Dedifferentiated amniotic fluid mesenchymal stem cell (primary cell): ENCODE results near the gene CPSF3.
"Not testable (repeated sequence)": the region's sequence is repeated elsewhere in the genome, so short reads cannot be mapped to it uniquely, and the experiment has no call there.

Source experiments
- DNase-seq: peaks from one replicate; pipeline ENCODE4 v3.0.0-alpha.2; 2016; ENCODE audit errors: extremely low spot score

CPSF3 gene

GRCh38 chr2:9394816-9395215 is 28.6 kb upstream of the CPSF3 start:
- DNase-seq = no peak

DNA sequence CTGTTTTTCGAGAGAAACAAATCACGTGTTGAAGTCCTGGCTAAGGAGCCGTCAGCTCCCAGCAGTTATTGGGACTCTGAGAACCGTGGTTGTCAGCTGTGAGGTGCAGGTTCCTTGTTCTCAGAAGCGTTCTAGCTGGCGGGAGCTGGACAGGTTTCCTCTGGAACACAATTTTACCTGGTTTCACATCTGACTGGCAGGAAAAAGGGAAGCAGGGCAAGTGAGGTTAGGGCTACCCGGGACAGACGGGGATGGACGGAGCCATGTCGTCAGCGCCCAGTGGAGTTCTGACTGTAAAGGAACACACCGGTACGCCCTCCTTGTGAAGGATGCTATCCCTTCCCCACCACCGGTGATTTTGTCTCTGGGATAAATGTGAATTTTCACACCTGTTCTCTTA is 26.3 kb upstream of the CPSF3 start:
- DNase-seq = no peak

GRCh38 chr2:9398251-9398650 is 25.2 kb upstream of the CPSF3 start:
- not testable (repeated sequence) for DNase-seq

GRCh38 chr2:9398881-9399780 is 24.3 kb upstream of the CPSF3 start:
- no peak for DNase-seq

DNA sequence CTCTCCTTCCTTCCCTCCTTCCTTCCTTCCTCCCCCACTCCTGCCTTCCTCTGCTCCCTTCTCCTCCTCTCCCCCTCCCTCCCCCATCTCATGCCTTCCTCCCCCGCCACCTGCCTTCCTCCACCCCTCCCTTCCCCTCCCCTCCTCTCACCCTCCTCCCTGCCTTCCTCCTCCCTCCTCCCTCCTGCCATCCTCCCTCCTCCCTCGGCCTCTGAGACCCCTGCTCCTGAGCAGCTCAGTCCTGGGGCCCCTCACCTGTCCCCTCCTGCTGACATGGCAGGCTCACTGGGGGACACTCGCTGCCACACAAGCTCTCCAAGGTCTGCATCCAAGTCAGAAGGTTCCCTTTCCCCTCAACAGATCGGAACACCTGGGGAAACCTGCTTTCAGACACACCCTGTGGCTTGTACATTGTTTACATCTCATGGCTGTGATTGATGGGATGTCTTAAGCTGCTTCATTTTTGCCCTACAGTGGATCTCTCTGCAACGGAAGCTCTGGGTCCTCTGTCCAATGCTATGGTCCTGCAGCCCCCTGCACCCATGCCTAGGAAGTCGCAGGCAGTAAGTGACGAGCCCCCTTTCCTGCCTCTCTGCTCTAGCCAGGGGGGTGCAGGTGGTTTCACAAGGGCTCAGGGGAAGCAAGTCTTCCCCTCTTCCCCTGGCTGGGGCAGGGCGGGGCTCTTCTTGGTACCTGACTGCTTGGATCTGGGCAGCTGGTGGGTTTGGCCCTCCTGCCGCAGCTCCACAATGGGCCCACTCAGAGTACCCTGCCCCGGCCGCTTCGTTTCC is 23.0 kb upstream of the CPSF3 start:
- DNase-seq = no peak

DNA sequence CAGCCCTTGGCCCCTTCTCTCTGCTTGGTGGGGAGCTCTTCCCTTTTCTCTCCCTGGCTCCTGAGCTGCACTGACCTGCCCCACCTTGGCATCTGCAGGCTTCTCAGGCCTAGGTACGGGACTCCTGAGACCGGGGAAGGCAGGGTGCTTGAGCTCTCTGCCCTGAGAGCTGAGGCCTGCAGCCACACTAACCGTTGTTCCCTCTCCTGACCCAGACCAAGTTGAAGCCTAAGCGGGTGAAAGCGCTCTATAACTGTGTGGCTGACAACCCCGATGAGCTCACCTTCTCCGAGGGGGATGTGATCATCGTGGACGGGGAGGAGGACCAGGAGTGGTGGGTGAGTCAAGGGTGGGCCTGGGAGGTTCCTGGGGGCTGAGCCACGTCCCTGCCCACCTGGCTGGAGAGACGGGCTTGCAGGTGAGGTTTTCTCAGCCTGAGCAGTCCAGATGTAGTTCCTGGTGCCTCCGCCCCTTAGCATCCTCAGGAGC is 22.4 kb upstream of the CPSF3 start:
- no peak for DNase-seq

- no peak for DNase-seq
Observed at GRCh38 chr2:9401646-9402371, 21.6 kb upstream of the CPSF3 start.

DNA sequence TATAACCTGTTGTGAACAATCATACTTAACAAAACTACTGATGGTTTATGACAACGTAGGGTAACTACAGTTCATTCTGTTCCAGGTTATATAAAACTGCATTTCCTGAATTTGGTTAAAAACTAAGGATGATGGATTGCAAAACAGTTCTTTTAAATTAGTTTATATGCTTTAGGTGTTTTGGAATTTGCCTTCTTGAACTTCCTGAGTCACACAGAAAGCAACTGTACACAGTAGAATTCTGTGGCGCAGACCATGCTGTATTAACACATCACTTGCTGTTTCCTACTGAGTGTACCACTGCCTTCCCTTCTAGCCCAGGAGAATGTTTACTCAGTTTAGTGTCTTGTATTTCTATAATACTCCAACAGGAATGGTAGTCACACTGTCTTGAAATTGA is 19.5 kb upstream of the CPSF3 start:
- DNase-seq = no peak

GRCh38 chr2:9404451-9404850 is 19.0 kb upstream of the CPSF3 start:
- no peak for DNase-seq

DNA sequence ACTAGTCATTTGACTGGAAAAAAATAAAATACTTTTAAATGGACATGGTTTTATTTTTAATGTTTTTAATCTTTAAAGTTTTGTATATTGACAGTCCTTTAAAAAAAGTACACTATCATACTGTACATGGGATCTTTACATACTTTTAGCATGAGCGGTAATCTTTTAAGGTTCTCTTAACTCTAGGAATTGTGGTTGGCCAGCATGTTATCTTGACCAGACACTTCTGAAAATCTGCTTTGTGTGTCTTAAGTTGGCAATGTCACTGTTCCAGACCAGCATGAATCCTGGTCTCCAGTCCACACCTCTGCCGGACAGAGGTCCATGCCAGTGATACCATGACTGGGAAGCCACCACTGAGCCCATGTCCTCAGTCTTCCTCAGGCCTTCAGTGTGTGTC is 17.8 kb upstream of the CPSF3 start:
- DNase-seq = no peak

DNA sequence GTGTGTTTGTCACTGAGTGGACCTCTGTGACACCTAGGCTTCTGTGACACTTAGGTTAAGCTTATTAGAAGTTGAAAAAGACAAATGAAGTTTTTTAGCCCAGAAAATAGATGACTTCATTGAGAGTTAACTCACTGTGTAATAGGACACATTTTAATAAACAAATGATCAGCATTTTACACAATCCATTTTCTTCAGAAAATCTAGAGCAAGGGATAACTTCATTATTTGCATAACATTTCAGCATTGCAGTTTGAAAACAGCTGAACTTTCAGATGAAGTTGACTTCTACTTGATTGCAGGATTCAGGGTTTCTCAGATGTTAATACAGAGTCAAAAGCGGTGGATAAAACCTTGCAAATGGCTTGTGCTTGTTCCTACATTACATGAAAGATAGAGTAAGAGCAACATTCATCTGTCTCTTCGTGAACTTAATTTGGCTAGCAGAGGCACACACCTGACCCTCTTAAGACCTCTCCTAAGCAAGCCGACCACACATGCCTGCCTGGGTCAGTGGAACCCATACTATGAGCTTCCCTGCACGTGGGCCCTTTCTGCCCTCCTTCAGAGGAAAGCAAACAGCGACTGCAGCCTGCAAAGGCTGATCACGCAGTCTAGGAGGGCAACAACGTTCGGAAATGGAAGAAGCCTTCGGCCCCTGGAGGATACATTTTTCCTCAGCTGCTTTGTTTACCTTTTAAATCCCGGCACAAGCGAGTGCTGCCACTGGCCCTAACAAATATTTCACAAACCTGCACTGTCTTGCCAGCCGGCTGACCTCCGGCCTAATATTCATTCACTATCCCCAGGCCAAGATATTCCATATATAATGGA is 16.7 kb upstream of the CPSF3 start:
- DNase-seq = no peak

DNA sequence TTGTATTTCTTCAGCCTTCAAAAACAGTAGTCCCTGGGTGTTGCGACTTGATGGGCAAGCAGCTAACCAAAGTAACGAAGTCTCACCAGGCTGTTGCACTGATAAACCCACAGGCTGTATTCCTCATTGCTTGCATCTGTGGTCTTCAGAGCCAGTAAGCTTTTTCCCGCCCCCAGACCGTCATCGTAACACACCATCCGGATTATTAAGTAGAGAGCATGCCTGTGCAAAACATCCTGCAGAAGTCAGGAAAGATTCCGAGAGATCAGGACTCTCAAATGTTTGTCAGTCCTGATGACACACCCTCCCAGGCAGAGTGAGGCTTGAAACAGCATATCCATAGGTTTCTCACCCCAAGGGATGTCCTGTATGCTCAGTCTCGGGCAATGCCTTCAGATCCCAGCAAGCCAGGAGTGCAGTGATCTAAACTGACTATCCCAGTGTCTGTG is 16.1 kb upstream of the CPSF3 start:
- DNase-seq = no peak

DNA sequence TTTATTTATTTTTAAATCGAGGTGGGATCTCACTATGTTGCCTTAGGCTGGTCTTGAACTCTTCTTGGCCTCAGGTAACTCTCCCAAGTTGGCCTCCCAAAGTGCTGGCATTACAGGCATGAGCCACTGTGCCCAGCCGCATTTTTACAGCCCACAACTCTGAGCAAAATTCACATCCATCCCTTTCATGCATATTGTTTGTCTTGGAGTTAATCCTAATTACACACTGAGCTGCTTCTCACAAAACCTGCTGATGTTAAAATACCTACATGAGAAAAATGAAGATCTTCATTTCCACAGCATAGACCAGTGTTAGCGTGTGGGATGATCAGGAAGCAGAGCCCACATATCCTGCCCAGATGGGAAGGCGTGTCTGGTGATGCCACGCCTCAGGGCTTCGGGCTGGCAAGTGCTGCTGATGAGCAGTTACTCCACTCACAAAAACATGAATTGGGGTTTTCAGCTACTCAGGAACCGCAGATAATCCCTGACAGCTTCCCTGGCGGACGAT is 14.8 kb upstream of the CPSF3 start:
- no peak for DNase-seq

DNA sequence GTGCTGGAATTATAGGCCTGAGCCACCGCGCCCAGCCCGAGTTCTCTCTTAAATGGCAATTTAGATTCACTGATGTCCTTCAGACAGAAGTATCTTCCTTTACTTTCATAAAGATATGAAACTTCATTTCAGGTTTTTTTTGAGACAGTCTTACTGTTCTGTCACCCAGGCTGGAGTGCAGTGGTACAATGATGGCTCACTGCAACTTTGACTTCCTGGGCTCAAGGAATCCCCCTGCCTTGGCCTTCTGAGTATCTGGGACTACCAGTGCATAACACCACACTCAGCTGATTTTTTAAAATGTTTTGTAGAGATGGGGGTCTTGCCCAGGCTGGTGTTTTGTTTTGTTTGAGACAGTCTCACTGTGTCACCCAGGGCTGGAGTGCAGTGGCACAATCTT is 13.3 kb upstream of the CPSF3 start:
- no peak for DNase-seq

- no peak for DNase-seq
Observed at GRCh38 chr2:9412781-9413180, 10.7 kb upstream of the CPSF3 start.

GRCh38 chr2:9415516-9416169 is 7.8 kb upstream of the CPSF3 start:
- DNase-seq = no peak

GRCh38 chr2:9416267-9416961 is 7.0 kb upstream of the CPSF3 start:
- no peak for DNase-seq

DNA sequence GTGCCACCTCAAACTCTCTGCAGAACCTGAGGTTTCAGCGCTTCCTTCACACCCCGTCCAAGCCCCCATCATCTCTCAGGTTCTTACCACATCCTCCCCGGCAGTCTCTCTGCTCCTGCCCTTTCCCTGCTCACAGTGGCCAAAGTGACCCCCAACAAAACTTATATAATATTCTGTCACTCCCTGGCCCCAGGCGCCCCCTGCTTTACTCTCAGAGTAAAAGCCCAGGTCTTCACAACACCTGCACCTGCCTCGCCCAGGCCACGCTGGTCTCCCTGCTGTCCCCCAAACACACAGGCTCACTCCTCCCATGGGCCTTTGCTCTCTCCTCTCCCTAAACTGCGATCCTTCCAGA is 6.5 kb upstream of the CPSF3 start:
- no peak for DNase-seq

DNA sequence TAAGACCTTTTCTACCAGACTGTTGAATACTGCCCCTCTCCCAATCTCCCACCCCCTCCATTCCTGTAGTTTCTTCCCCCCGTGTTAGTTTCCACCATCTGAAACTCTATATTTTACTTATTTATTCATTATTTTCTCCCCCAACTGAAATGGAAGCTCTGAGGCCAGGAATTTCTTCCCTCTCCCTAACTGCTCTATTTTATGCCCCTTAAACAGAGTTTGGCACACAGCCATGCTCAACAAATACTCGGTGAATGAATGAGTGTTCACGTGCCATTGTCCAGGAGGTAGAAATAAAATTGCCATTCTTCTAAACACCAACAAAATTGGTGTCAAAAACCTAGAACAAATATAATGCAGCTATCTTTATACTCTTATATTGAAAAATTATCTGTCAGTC is 5.7 kb upstream of the CPSF3 start:
- DNase-seq = no peak

DNA sequence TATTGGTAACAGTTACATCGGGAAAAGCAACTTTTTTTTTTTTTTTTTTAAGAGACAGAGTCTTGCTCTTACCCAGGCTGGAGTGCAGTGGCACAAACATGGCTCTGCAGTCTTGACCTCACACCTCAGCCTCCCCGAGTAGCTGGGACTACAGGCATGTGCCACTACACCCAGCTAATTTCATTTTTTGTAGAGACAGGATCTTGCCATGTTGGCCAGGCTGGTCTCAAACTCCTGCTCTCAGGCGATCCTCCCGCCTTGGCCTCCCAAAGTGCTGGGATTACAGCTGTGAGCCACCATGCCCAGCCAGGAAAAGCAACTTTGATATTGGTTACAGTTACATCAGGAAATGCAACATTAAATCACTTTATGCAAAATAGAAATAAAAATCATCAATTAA is 4.7 kb upstream of the CPSF3 start:
- no peak for DNase-seq
